GM10248 (cell line): Measurements from ENCODE around the gene GTF2F1.

Source experiments
- CTCF ChIA-PET: fragments of 300-600 bp; sonication (Branson Sonifier 250); formaldehyde crosslinking; extraction: SDS; loops from one replicate; lab custom pipeline; 2021; ENCODE audit warnings: antibody characterized with exemption; lab: Yijun Ruan, JAX
- POLR2A ChIA-PET: fragments of 350-650 bp; sonication (Branson Sonifier 250); formaldehyde crosslinking; extraction: SDS; loops from one replicate; lab custom pipeline; 2020; ENCODE audit warnings: antibody characterized with exemption; lab: Yijun Ruan, JAX
- DNase-seq: peaks from one replicate; pipeline ENCODE4 v3.0.0; 2012; ENCODE audit errors: extremely low spot score
- CTCF ChIP-seq: IDR thresholded peaks from 2 replicates; pipeline ENCODE4 v1.5.1; 2012; ENCODE audit warnings: mild to moderate bottlenecking, low read depth; ENCODE audit errors: extremely low read depth, missing control alignments, control extremely low read depth

GTF2F1 gene

GRCh38 chr19:6413291-6413690, 20.3 kb upstream of the GTF2F1 start:
- TF ChIP-seq CTCF = no peak
- DNase-seq = no peak
- POLR2A ChIA-PET = no interaction called here
- CTCF ChIA-PET = no interaction called here

GRCh38 chr19:6412447-6413091, 19.6 kb upstream of the GTF2F1 start:
- TF ChIP-seq CTCF = peak; percentile 46
- POLR2A ChIA-PET = no interaction called here
- DNase-seq = peak; percentile 66
- CTCF ChIA-PET = interaction anchor here (1.0 kb wide), 1 partner anchor 40 kb away, joined by 3 read pairs; the partner anchor contains the start of gene ALKBH7

- ChIA-PET POLR2A (no interaction called here), CTCF (interaction anchor here (0.9 to 1.0 kb wide), 2 partner anchors 40 to 194 kb away, joined by 3 read pairs; partner anchors contain the start of gene ALKBH7)
- no peak for TF ChIP-seq CTCF
- no peak for DNase-seq
Measured at GRCh38 chr19:6412061-6412446, 19.1 kb upstream of the GTF2F1 start.

GRCh38 chr19:6409346-6409745, 16.4 kb upstream of the GTF2F1 start:
- TF ChIP-seq CTCF = no peak
- ChIA-PET POLR2A (no interaction called here), CTCF (interaction anchor here (1.0 kb wide), 1 partner anchor 10 kb away, joined by 3 read pairs; no protein-coding TSS in a partner anchor)
- DNase-seq = no peak

- no peak for TF ChIP-seq CTCF
- no peak for DNase-seq
- POLR2A ChIA-PET = no interaction called here
- CTCF ChIA-PET = interaction anchor here (1.2 to 1.7 kb wide), 2 partner anchors 188 to 280 kb away, joined by 4 read pairs; no protein-coding TSS in a partner anchor
Measured at GRCh38 chr19:6406401-6406800, 13.4 kb upstream of the GTF2F1 start.

- POLR2A ChIA-PET = no interaction called here
- CTCF ChIA-PET = no interaction called here
- DNase-seq = no peak
- TF ChIP-seq CTCF = no peak
Measured at GRCh38 chr19:6402837-6403608, 10.1 kb upstream of the GTF2F1 start.
